ENCODE data around the gene CT45A9.
"Not testable (repeated sequence)": the region's sequence is repeated elsewhere in the genome, so short reads cannot be mapped to it uniquely, and the experiment has no call there.

DNA sequence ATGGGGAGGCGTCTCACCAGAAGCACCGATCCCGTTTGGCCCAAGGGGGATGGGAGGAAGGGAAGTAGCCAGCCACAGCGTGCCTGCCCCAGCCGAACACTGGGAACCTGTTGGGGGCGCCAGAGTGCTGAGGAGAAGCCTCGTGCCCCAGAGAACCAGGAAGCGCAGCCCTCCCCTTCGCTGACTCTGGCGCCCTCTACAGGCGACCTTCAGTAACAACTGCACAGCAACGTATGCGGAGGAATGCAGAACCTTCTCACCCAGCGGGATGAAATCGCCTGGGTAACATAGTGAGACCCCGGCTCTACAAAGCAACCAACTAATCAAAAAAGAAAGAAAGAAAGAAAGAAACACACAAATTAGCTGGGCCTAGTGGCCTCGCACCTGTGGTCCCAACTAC lies 51.7 kb downstream of the CT45A9 start, which contains the start of gene CT45A2:
- TF ChIP-seq, protein P1, sequence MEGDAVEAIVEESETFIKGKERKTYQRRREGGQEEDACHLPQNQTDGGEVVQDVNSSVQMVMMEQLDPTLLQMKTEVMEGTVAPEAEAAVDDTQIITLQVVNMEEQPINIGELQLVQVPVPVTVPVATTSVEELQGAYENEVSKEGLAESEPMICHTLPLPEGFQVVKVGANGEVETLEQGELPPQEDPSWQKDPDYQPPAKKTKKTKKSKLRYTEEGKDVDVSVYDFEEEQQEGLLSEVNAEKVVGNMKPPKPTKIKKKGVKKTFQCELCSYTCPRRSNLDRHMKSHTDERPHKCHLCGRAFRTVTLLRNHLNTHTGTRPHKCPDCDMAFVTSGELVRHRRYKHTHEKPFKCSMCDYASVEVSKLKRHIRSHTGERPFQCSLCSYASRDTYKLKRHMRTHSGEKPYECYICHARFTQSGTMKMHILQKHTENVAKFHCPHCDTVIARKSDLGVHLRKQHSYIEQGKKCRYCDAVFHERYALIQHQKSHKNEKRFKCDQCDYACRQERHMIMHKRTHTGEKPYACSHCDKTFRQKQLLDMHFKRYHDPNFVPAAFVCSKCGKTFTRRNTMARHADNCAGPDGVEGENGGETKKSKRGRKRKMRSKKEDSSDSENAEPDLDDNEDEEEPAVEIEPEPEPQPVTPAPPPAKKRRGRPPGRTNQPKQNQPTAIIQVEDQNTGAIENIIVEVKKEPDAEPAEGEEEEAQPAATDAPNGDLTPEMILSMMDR (conservative IDR thresholded peaks at IDR 0.05; ENCODE audit: low read length), result not testable (repeated sequence)
- not testable (repeated sequence) for TF ChIP-seq EZH2phosphoT487 (IDR thresholded peaks at IDR 0.05; ENCODE audit: borderline replicate concordance)
